CD4-positive, alpha-beta T cell (primary cell): ENCODE data around the gene PPARD. TPM values are rescaled to one million over a fixed set of nuclear protein-coding genes. Genes with fewer than 3 reads are reported as not detected.

ENCODE experiments used
- ATAC-seq: fragments of 200-7000 bp; cut with Tn5 transposase; one replicate; pipeline ENCODE4 v1.10.0; 2022; ENCODE audit warnings: mild to moderate bottlenecking; ENCODE audit not compliant: poor library complexity
- CTCF ChIA-PET: fragments of 350-600 bp; sonication (Branson Sonifier 250); formaldehyde crosslinking; loops from one replicate; lab custom pipeline; 2021; ENCODE audit warnings: antibody characterized with exemption, inconsistent platforms; lab: Charles Lee
- POLR2A ChIA-PET: fragments of 350-600 bp; sonication (Branson Sonifier 250); formaldehyde crosslinking; loops from one replicate; lab custom pipeline; 2021; ENCODE audit warnings: antibody characterized with exemption, inconsistent platforms; lab: Charles Lee
- DNase-seq, 14 experiments: peaks; one replicate each; pipeline ENCODE4 v3.0.0-alpha.2; 2013 to 2020; ENCODE audit warnings: mixed read lengths in 2 of 14
- H3K27ac ChIP-seq, 2 donors: one replicate each; pipeline versions ENCODE4 v1.5.1 to v1.7.0; 2013; ENCODE audit warnings: low read length in 2 of 2, low read depth in 1 of 2, mild to moderate bottlenecking in 1 of 2
- H3K27me3 ChIP-seq, 2 experiments: 1 replicate in 1 of 2; 2 replicates in 1 of 2; pipeline versions ENCODE4 v1.6.1 to v1.7.0; 2013; ENCODE audit warnings: low read length in 2 of 2, control low read depth in 1 of 2, mild to moderate bottlenecking in 1 of 2, moderate library complexity in 1 of 2; ENCODE audit not compliant: insufficient read depth in 2 of 2, control insufficient read depth in 1 of 2
- H3K36me3 ChIP-seq: one replicate; pipeline ENCODE4 v1.6.1; 2013; ENCODE audit warnings: low read length, control low read depth; ENCODE audit not compliant: insufficient read depth
- H3K4me1 ChIP-seq: one replicate; pipeline ENCODE4 v1.6.1; 2013; ENCODE audit warnings: low read length, control low read depth; ENCODE audit not compliant: insufficient read depth
- H3K4me3 ChIP-seq: one replicate; pipeline ENCODE4 v1.5.1; 2013; ENCODE audit warnings: mild to moderate bottlenecking, low read length, moderate library complexity
- H3K9me3 ChIP-seq, 2 experiments: 1 replicate in 1 of 2; 2 replicates in 1 of 2; pipeline versions ENCODE4 v1.6.1 to v1.7.0; 2013; ENCODE audit warnings: low read length in 2 of 2, mild to moderate bottlenecking in 2 of 2, control low read depth in 1 of 2, moderate library complexity in 1 of 2; ENCODE audit not compliant: control insufficient read depth in 1 of 2, insufficient read depth in 1 of 2
- H3K27ac Mint-ChIP-seq: one replicate; pipeline ENCODE4 v1.8.0; 2020; ENCODE audit warnings: mixed read lengths
- H3K27me3 Mint-ChIP-seq: one replicate; pipeline ENCODE4 v1.8.0; 2021; ENCODE audit warnings: mixed read lengths
- H3K36me3 Mint-ChIP-seq: one replicate; pipeline ENCODE4 v1.8.0; 2021; ENCODE audit warnings: low read depth, mixed read lengths
- H3K4me1 Mint-ChIP-seq: one replicate; pipeline ENCODE4 v1.8.0; 2021; ENCODE audit warnings: low read depth, mixed read lengths
- H3K4me3 Mint-ChIP-seq: one replicate; pipeline ENCODE4 v1.8.0; 2020; ENCODE audit warnings: mild to moderate bottlenecking, mixed read lengths
- H3K9me3 Mint-ChIP-seq: one replicate; pipeline ENCODE4 v1.8.0; 2020; ENCODE audit warnings: mixed read lengths
- CTCF ChIP-seq: fragments of 200-600 bp; IDR thresholded peaks from one replicate; pipeline ENCODE4 v1.8.0; 2022; ENCODE audit warnings: antibody characterized with exemption, mild to moderate bottlenecking
- intact Hi-C, 2 experiments: fragments of 100-400 bp; cut with DNase I in 1 of 2; cut with micrococcal nuclease in 1 of 2; formaldehyde crosslinking; loops; one replicate each; pipeline versions ENCODE4 v1.15.1 to v1.9.0; 2023 to 2025; cut with DNase I, micrococcal nuclease
- total RNA-seq, 174 experiments: library from RNA in 2 of 174; stranded (reverse) in 2 of 174; gene quantifications; one replicate each; pipeline ENCODE4 v1.2.3 and lab custom pipeline; 2021 to 2026

PPARD gene
- total RNA-seq, 2 experiments from 2014 or later = 34.1 to 37.0 TPM

- ChIA-PET POLR2A (interaction anchor here (0.7 kb wide), 1 partner anchor 44 kb away, joined by 3 read pairs; no protein-coding TSS in a partner anchor), CTCF (no interaction called here)
- H3K27ac Mint-ChIP-seq = peak overlapping the region; percentile 92
- peak overlapping the region in 1 of 2 donors; percentile 42 for H3K27ac ChIP-seq
- no peaks in the 10 kb centered on the region for H3K27me3 ChIP-seq
- no peak for ATAC-seq
- peaks cover 21% of the 10 kb centered on the region for H3K36me3 Mint-ChIP-seq
- DNase-seq = no peak
- no peak overlapping the region for H3K4me3 Mint-ChIP-seq
- H3K9me3 ChIP-seq = no peaks in the 10 kb centered on the region
- TF ChIP-seq CTCF = no peak
- H3K4me3 ChIP-seq = no peak overlapping the region
- H3K36me3 ChIP-seq = peaks cover 2% of the 10 kb centered on the region
- no peaks in the 10 kb centered on the region for H3K9me3 Mint-ChIP-seq
- intact Hi-C loops = loop anchor here in 1 of 2 experiments (10.0 kb wide), 1 partner anchor 47 kb away; the partner anchor contains the start of gene PPARD
- peaks cover 77% of the 10 kb centered on the region for H3K4me1 Mint-ChIP-seq
- peaks cover 47% of the 10 kb centered on the region for H3K4me1 ChIP-seq
- H3K27me3 Mint-ChIP-seq = no peaks in the 10 kb centered on the region
Measured at GRCh38 chr6:35392111-35392702, 49.8 kb downstream of the PPARD start.

- Histone ChIP-seq H3K9me3 (no peaks in the 10 kb centered on the region), H3K36me3 (peaks cover 5% of the 10 kb centered on the region), H3K27ac (peak overlapping the region in 1 of 2 donors; percentile 42), H3K4me1 (peaks cover 47% of the 10 kb centered on the region), H3K27me3 (no peaks in the 10 kb centered on the region), H3K4me3 (no peak overlapping the region)
- H3K4me1 Mint-ChIP-seq = peaks cover 76% of the 10 kb centered on the region
- TF ChIP-seq CTCF = no peak
- peak overlapping the region; percentile 64 for H3K4me3 Mint-ChIP-seq
- H3K9me3 Mint-ChIP-seq = no peaks in the 10 kb centered on the region
- ChIA-PET POLR2A (interaction anchor here (1.1 to 1.5 kb wide), 3 partner anchors 17 to 45 kb away, joined by 3 to 5 read pairs (median 3); no protein-coding TSS in a partner anchor), CTCF (no interaction called here)
- no peaks in the 10 kb centered on the region for H3K27me3 Mint-ChIP-seq
- intact Hi-C loops = loop anchor here in 1 of 2 experiments (10.0 kb wide), 1 partner anchor 48 kb away; the partner anchor contains the start of gene PPARD
- peak overlapping the region; percentile 92 for H3K27ac Mint-ChIP-seq
- H3K36me3 Mint-ChIP-seq = peaks cover 28% of the 10 kb centered on the region
- DNase-seq = no peak
- ATAC-seq = no peak
Measured at GRCh38 chr6:35392773-35393672, 50.7 kb downstream of the PPARD start.

- Mint-ChIP-seq H3K27me3 (no peaks in the 10 kb centered on the region), H3K9me3 (no peaks in the 10 kb centered on the region), H3K36me3 (peaks cover 29% of the 10 kb centered on the region), H3K4me1 (peaks cover 46% of the 10 kb centered on the region), H3K4me3 (no peak overlapping the region), H3K27ac (peak overlapping the region; percentile 63)
- H3K4me3 ChIP-seq = no peak overlapping the region
- ChIA-PET POLR2A (interaction anchor here (1.2 kb wide), 1 partner anchor 9 kb away, joined by 3 read pairs; no protein-coding TSS in a partner anchor), CTCF (no interaction called here)
- no peaks in the 10 kb centered on the region for H3K27me3 ChIP-seq
- H3K36me3 ChIP-seq = peaks cover 5% of the 10 kb centered on the region
- ATAC-seq (no peak), DNase-seq (no peak)
- TF ChIP-seq CTCF = no peak
- no peak overlapping the region for H3K27ac ChIP-seq
- H3K9me3 ChIP-seq = no peaks in the 10 kb centered on the region
- H3K4me1 ChIP-seq = peaks cover 42% of the 10 kb centered on the region
- intact Hi-C loops = loop anchor here in 1 of 2 experiments (10.0 kb wide), 1 partner anchor 52 kb away; the partner anchor contains the start of gene PPARD
Measured at GRCh38 chr6:35396991-35397390, 54.6 kb downstream of the PPARD start.
